Measurements from ENCODE around the gene MEGF8. TPM values are rescaled to one million over a fixed set of nuclear protein-coding genes. Genes with fewer than 3 reads are reported as not detected.

The MEGF8 gene
- total RNA-seq, 1 donor from 2014 or later = 11.7 TPM

GRCh38 chr19:42351079-42351735 is 25.8 kb downstream of the MEGF8 start:
- DNase-seq (ENCODE audit: low spot score) = no peak

GRCh38 chr19:42352301-42353259 is 27.1 kb downstream of the MEGF8 start:
- ATAC-seq = no peak
- no peak for DNase-seq (ENCODE audit: low spot score)

More at GRCh38 chr19:42351079-42351735, 25.8 kb downstream of the MEGF8 start:
- no peak for ATAC-seq

GRCh38 chr19:42353341-42354015 is 28.0 kb downstream of the MEGF8 start:
- ATAC-seq = no peak
- no peak for DNase-seq (ENCODE audit: low spot score)

- ATAC-seq (no peak), DNase-seq (ENCODE audit: low spot score) (no peak)
Observed at GRCh38 chr19:42355896-42356295, 30.5 kb downstream of the MEGF8 start.

- ATAC-seq (no peak), DNase-seq (ENCODE audit: low spot score) (no peak)
Observed at GRCh38 chr19:42356686-42357085, 31.3 kb downstream of the MEGF8 start.

GRCh38 chr19:42357290-42357689 is 31.9 kb downstream of the MEGF8 start:
- no peak for ATAC-seq
- no peak for DNase-seq (ENCODE audit: low spot score)

- DNase-seq (ENCODE audit: low spot score) = no peak
- ATAC-seq = no peak
Observed at GRCh38 chr19:42360787-42361544, 35.5 kb downstream of the MEGF8 start.

GRCh38 chr19:42361545-42361910 is 36.1 kb downstream of the MEGF8 start:
- no peak for ATAC-seq
- no peak for DNase-seq (ENCODE audit: low spot score)

GRCh38 chr19:42362342-42362741 is 36.9 kb downstream of the MEGF8 start:
- DNase-seq (ENCODE audit: low spot score) (no peak), ATAC-seq (no peak)

GRCh38 chr19:42362891-42363440 is 37.5 kb downstream of the MEGF8 start:
- no peak for ATAC-seq
- no peak for DNase-seq (ENCODE audit: low spot score)

GRCh38 chr19:42363614-42364346 is 38.3 kb downstream of the MEGF8 start:
- ATAC-seq = peak; percentile 30
- DNase-seq (ENCODE audit: low spot score) = no peak

GRCh38 chr19:42366673-42367072 is 41.2 kb downstream of the MEGF8 start:
- DNase-seq (ENCODE audit: low spot score) = no peak
- no peak for ATAC-seq

- DNase-seq (ENCODE audit: low spot score) = no peak
- no peak for ATAC-seq
Observed at GRCh38 chr19:42367929-42368328, 42.5 kb downstream of the MEGF8 start.

- ATAC-seq = no peak
- DNase-seq (ENCODE audit: low spot score) = no peak
Observed at GRCh38 chr19:42368360-42368759, 42.9 kb downstream of the MEGF8 start.

- ATAC-seq = no peak
- no peak for DNase-seq (ENCODE audit: low spot score)
Observed at GRCh38 chr19:42368765-42369164, 43.3 kb downstream of the MEGF8 start.

- DNase-seq (ENCODE audit: low spot score) = no peak
- ATAC-seq = no peak
Observed at GRCh38 chr19:42369433-42370067, 44.1 kb downstream of the MEGF8 start.

GRCh38 chr19:42370068-42370520 is 44.7 kb downstream of the MEGF8 start:
- ATAC-seq (no peak), DNase-seq (ENCODE audit: low spot score) (no peak)

- no peak for ATAC-seq
- DNase-seq (ENCODE audit: low spot score) = no peak
Observed at GRCh38 chr19:42370626-42371175, 45.3 kb downstream of the MEGF8 start.

GRCh38 chr19:42374826-42375376 is 49.5 kb downstream of the MEGF8 start:
- ATAC-seq (no peak), DNase-seq (ENCODE audit: low spot score) (no peak)

All from left lobe of liver (tissue), 2 donors.